ENCODE data around the gene PNPLA3.

The PNPLA3 gene

GRCh38 chr22:43931771-43932170, 8.2 kb downstream of the PNPLA3 start:
- H3K27ac Mint-ChIP-seq: no peak overlapping the region
- H3K4me3 Mint-ChIP-seq: no peak overlapping the region
- peaks cover 1% of the 10 kb centered on the region for H3K27me3 Mint-ChIP-seq
- H3K9me3 Mint-ChIP-seq: no peaks in the 10 kb centered on the region
- no peaks in the 10 kb centered on the region for H3K4me1 Mint-ChIP-seq
- H3K36me3 Mint-ChIP-seq: no peaks in the 10 kb centered on the region

GRCh38 chr22:43941449-43941848, 17.8 kb downstream of the PNPLA3 start:
- Mint-ChIP-seq H3K27ac (no peak overlapping the region), H3K4me3 (no peak overlapping the region), H3K27me3 (no peaks in the 10 kb centered on the region), H3K4me1 (no peaks in the 10 kb centered on the region), H3K9me3 (no peaks in the 10 kb centered on the region), H3K36me3 (no peaks in the 10 kb centered on the region)

GRCh38 chr22:43944670-43945430, 21.2 kb downstream of the PNPLA3 start:
- H3K4me3 Mint-ChIP-seq: no peak overlapping the region
- H3K4me1 Mint-ChIP-seq: no peaks in the 10 kb centered on the region

GRCh38 chr22:43945632-43946383, 22.2 kb downstream of the PNPLA3 start:
- Mint-ChIP-seq H3K4me3 (no peak overlapping the region), H3K4me1 (no peaks in the 10 kb centered on the region), H3K27me3 (no peaks in the 10 kb centered on the region), H3K36me3 (no peaks in the 10 kb centered on the region), H3K9me3 (no peaks in the 10 kb centered on the region), H3K27ac (no peak overlapping the region)

More at GRCh38 chr22:43944670-43945430, 21.2 kb downstream of the PNPLA3 start:
- H3K9me3 Mint-ChIP-seq: no peaks in the 10 kb centered on the region
- H3K36me3 Mint-ChIP-seq: no peaks in the 10 kb centered on the region
- H3K27me3 Mint-ChIP-seq: no peaks in the 10 kb centered on the region
- no peak overlapping the region for H3K27ac Mint-ChIP-seq

GRCh38 chr22:43946384-43946667, 22.7 kb downstream of the PNPLA3 start:
- H3K4me3 Mint-ChIP-seq: no peak overlapping the region
- H3K4me1 Mint-ChIP-seq: no peaks in the 10 kb centered on the region
- no peaks in the 10 kb centered on the region for H3K36me3 Mint-ChIP-seq
- no peaks in the 10 kb centered on the region for H3K9me3 Mint-ChIP-seq
- no peaks in the 10 kb centered on the region for H3K27me3 Mint-ChIP-seq
- no peak overlapping the region for H3K27ac Mint-ChIP-seq

- Mint-ChIP-seq H3K27me3 (no peaks in the 10 kb centered on the region), H3K27ac (no peak overlapping the region), H3K4me1 (peaks cover 2% of the 10 kb centered on the region), H3K36me3 (no peaks in the 10 kb centered on the region), H3K4me3 (no peak overlapping the region), H3K9me3 (no peaks in the 10 kb centered on the region)
These were observed 25.3 kb downstream of the PNPLA3 start for GRCh38 chr22:43948836-43949406.

- H3K27ac Mint-ChIP-seq: no peak overlapping the region
- no peaks in the 10 kb centered on the region for H3K9me3 Mint-ChIP-seq
- H3K4me3 Mint-ChIP-seq: no peak overlapping the region
- H3K36me3 Mint-ChIP-seq: no peaks in the 10 kb centered on the region
- no peaks in the 10 kb centered on the region for H3K27me3 Mint-ChIP-seq
- H3K4me1 Mint-ChIP-seq: peaks cover 18% of the 10 kb centered on the region
These were observed 27.8 kb downstream of the PNPLA3 start for GRCh38 chr22:43951391-43951790.

GRCh38 chr22:43951966-43952365, 28.4 kb downstream of the PNPLA3 start:
- Mint-ChIP-seq H3K36me3 (no peaks in the 10 kb centered on the region), H3K4me1 (peaks cover 23% of the 10 kb centered on the region), H3K9me3 (no peaks in the 10 kb centered on the region), H3K27ac (no peak overlapping the region), H3K4me3 (no peak overlapping the region), H3K27me3 (no peaks in the 10 kb centered on the region)

- Mint-ChIP-seq H3K36me3 (peaks cover 3% of the 10 kb centered on the region), H3K9me3 (no peaks in the 10 kb centered on the region), H3K4me3 (peak overlapping the region; percentile 94), H3K27me3 (no peaks in the 10 kb centered on the region), H3K27ac (peak overlapping the region; percentile 92), H3K4me1 (peaks cover 35% of the 10 kb centered on the region)
These were observed 30.6 kb downstream of the PNPLA3 start for GRCh38 chr22:43953988-43954785.

- Mint-ChIP-seq H3K4me1 (peaks cover 46% of the 10 kb centered on the region), H3K4me3 (peak within 1 kb of the TSS; percentile 94), H3K36me3 (peaks cover 3% of the 10 kb centered on the region)
These were observed 31.7 kb downstream of the PNPLA3 start, which contains the start of gene SAMM50 for GRCh38 chr22:43955040-43955882. TSS of gene SAMM50 (plus strand) at chr22:43955442. CDS start at chr22:43955578, 136 bp downstream.

GRCh38 chr22:43955883-43956782, 32.5 kb downstream of the PNPLA3 start:
- Mint-ChIP-seq H3K27ac (peak overlapping the region; percentile 92), H3K36me3 (peaks cover 3% of the 10 kb centered on the region), H3K4me3 (peak overlapping the region; percentile 94), H3K27me3 (no peaks in the 10 kb centered on the region), H3K9me3 (no peaks in the 10 kb centered on the region), H3K4me1 (peaks cover 51% of the 10 kb centered on the region)

More at GRCh38 chr22:43955040-43955882, 31.7 kb downstream of the PNPLA3 start, which contains the start of gene SAMM50:
- Mint-ChIP-seq H3K27ac (peak within 1 kb of the TSS; percentile 92), H3K27me3 (no peaks in the 10 kb centered on the region), H3K9me3 (no peaks in the 10 kb centered on the region)

GRCh38 chr22:43956805-43957463, 33.3 kb downstream of the PNPLA3 start:
- Mint-ChIP-seq H3K27ac (no peak overlapping the region), H3K9me3 (no peaks in the 10 kb centered on the region), H3K4me3 (peak overlapping the region; percentile 94), H3K27me3 (no peaks in the 10 kb centered on the region), H3K4me1 (peaks cover 51% of the 10 kb centered on the region), H3K36me3 (peaks cover 3% of the 10 kb centered on the region)

GRCh38 chr22:43957871-43958270, 34.3 kb downstream of the PNPLA3 start:
- Mint-ChIP-seq H3K9me3 (no peaks in the 10 kb centered on the region), H3K4me1 (peaks cover 51% of the 10 kb centered on the region), H3K27ac (peak overlapping the region; percentile 51), H3K36me3 (peaks cover 3% of the 10 kb centered on the region), H3K27me3 (no peaks in the 10 kb centered on the region), H3K4me3 (peak overlapping the region; percentile 63)

All from activated naive CD4-positive, alpha-beta T cell treated with anti-CD3 and anti-CD28 coated beads, Interleukin-2, amount 50 U/mL, for 24 hours (primary cell).